ENCODE measurements around the gene SLC4A2. TPM values are rescaled to one million over a fixed set of nuclear protein-coding genes. Genes with fewer than 3 reads are reported as not detected.

The SLC4A2 gene, protein sequence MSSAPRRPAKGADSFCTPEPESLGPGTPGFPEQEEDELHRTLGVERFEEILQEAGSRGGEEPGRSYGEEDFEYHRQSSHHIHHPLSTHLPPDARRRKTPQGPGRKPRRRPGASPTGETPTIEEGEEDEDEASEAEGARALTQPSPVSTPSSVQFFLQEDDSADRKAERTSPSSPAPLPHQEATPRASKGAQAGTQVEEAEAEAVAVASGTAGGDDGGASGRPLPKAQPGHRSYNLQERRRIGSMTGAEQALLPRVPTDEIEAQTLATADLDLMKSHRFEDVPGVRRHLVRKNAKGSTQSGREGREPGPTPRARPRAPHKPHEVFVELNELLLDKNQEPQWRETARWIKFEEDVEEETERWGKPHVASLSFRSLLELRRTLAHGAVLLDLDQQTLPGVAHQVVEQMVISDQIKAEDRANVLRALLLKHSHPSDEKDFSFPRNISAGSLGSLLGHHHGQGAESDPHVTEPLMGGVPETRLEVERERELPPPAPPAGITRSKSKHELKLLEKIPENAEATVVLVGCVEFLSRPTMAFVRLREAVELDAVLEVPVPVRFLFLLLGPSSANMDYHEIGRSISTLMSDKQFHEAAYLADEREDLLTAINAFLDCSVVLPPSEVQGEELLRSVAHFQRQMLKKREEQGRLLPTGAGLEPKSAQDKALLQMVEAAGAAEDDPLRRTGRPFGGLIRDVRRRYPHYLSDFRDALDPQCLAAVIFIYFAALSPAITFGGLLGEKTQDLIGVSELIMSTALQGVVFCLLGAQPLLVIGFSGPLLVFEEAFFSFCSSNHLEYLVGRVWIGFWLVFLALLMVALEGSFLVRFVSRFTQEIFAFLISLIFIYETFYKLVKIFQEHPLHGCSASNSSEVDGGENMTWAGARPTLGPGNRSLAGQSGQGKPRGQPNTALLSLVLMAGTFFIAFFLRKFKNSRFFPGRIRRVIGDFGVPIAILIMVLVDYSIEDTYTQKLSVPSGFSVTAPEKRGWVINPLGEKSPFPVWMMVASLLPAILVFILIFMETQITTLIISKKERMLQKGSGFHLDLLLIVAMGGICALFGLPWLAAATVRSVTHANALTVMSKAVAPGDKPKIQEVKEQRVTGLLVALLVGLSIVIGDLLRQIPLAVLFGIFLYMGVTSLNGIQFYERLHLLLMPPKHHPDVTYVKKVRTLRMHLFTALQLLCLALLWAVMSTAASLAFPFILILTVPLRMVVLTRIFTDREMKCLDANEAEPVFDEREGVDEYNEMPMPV
- total RNA-seq = 69.2 and 82.3 TPM in 2 replicates

DNA sequence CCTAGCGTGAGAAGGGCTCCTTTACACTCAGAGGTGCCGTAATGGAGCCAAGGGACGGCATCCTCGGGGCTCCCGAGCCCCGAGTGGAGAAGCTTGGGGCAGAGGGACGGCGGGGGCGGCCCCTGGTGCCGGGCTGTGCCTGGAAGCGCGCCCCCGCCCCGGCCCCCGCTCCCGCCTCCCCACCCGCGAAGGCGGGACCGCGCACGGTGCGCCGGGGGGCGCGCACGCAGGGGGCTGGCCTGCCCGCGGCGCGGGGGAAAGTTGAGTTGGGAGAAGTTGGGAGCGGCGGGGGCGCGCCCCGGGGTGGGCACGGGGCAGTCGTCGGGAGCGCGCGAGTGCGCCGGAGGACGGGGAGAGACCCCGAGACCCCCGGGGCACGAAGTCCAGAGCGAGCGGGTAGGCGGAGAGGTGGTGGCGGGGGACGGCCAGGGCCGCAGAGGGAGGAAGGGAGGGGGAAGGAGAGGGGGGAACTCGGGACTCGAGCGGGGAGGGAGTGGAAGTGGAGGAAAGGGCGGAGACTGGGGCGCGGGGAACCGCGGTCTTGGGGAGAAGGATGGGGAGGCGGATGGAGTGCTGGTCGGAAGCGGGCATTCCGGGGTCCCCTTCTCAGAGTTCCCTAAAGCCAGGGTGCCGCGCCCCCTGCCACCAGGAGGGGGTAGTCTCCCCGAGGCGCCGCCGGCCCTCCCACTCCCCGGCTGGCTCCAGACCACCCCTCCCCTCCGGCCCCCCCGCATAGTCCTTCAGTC is at the start of gene SLC4A2:
Gene SLC4A2 (plus strand): TSS at position 223 of the 746 bp plus-strand sequence. CDS start 2,399 bp downstream, outside the sequence.

DNA sequence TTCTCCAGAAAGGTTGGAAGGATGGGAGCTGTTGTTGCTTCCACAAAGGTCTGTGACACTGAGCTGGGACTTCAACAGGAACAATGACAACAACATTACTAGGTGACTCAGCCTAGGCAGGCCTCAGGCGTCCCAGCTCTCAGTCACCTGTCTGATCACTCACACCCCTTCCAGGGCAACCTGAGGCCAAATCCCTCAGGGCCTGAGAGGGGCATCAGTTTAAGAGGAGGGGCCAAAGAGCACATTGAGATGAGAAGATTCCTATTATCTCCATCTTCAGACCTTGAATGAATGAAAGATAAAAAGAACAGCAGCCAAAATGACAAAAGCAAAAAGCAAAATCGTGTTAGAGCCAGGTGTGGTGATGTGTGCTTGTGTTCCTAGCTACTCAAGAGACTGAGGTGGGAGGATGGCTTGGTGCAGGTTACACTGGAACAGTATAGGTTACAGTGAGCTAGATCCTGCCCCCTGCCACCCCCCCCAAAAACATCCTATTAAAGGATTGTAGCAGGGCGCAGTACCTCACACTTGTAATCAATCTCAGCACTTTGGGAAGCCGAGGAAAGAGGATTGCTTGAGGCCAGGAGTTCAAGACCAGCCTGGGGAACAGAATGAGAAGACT is 34.8 kb upstream of the SLC4A2 start, which contains the start of gene ATG9B:
Gene ATG9B (minus strand): TSS at position 60 of the 622 bp plus-strand sequence. CDS start 71 bp downstream, outside the sequence.

DNA sequence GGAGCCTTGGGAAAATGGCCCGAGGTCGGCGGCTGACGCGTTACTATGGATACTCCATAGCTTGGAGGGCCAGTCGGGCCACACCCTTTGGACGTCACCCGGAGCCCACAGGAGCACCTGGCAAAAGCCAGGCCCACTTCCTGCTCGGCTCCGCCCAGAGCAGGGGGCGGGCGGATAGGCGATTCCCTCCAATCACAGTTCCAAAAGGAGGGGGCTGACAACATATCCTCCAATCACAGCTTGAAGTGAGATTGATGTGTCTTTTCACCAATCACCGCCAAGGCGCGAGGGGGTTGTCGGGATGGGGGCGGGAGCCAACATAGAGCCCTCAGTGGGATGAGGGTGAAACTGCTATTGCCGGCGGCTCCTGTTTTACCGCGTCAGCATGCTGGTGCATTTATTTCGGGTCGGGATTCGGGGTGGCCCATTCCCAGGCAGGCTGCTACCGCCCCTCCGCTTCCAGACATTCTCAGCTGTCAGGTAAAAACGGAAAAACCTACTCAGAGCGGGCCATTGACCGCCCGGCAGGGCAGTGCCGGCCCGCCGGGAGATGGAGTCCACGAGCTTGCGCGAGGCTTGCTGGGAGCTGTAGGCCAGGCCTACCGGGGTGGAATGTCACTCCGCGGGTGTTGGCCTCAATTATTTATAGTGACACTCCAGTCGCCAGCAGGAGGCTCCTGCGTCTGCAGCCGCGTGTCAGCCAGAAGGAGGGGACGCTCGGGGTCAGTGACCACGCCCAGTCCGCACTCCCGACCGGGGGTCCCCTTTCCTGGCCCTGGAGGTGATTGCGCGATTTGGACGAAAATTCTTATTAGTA is 31.1 kb upstream of the SLC4A2 start, which contains the start of gene ABCB8:
Gene ABCB8 (plus strand): TSS at position 320 of the 817 bp plus-strand sequence. CDS start 66 bp downstream, at position 386.

GRCh38 chr7:151047976-151048815 is 11.2 kb upstream of the SLC4A2 start, which contains the start of gene ASIC3:
ASIC3 (plus strand) TSS chr7:151048531; CDS start chr7:151048886, 355 bp downstream.

GRCh38 chr7:151057506-151057988 is 1.8 kb upstream of the SLC4A2 start, which contains the start of gene CDK5:
CDK5 (minus strand) TSS chr7:151057897; CDS start chr7:151057848, 49 bp downstream.

DNA sequence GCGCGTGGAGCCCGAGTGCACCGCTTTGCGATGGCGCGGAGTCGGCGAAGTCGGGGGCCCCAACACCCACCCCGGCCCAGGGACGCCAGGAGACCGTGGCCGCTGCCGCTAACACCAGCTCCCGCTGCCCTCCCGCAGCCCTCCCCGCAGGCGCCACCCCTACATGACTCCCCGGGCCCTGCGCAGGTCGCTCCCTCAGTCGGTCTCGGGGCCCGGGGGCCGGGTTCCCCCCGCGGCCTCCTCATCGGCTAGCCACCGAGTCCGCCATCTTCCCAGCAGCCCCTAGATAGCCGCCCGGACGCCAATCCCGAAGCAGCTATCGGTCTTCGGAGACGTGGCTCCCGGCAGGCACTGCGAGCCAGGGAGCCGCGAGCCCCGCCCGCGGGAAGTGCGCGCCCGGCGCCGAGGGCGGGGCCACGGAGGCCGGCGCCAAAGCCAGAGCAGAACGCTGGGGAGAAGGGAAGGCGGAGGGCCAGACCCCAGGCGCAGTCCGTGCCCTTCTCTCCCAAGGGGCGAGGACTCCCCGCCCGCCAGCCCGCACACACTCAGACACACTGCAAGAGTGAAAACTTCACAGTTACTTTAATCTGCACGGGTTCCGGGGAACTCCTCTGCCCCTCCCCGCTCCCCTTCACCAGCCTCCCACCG is 21.3 kb downstream of the SLC4A2 start, which contains the start of gene FASTK:
Gene FASTK (minus strand): TSS at position 288 of the 648 bp plus-strand sequence. CDS start 43 bp downstream, at position 245.

GRCh38 chr7:151083071-151083823 is 23.9 kb downstream of the SLC4A2 start, which contains the start of gene TMUB1:
TMUB1 (minus strand) TSS chr7:151083493; CDS start chr7:151082563, 930 bp downstream.

DNA sequence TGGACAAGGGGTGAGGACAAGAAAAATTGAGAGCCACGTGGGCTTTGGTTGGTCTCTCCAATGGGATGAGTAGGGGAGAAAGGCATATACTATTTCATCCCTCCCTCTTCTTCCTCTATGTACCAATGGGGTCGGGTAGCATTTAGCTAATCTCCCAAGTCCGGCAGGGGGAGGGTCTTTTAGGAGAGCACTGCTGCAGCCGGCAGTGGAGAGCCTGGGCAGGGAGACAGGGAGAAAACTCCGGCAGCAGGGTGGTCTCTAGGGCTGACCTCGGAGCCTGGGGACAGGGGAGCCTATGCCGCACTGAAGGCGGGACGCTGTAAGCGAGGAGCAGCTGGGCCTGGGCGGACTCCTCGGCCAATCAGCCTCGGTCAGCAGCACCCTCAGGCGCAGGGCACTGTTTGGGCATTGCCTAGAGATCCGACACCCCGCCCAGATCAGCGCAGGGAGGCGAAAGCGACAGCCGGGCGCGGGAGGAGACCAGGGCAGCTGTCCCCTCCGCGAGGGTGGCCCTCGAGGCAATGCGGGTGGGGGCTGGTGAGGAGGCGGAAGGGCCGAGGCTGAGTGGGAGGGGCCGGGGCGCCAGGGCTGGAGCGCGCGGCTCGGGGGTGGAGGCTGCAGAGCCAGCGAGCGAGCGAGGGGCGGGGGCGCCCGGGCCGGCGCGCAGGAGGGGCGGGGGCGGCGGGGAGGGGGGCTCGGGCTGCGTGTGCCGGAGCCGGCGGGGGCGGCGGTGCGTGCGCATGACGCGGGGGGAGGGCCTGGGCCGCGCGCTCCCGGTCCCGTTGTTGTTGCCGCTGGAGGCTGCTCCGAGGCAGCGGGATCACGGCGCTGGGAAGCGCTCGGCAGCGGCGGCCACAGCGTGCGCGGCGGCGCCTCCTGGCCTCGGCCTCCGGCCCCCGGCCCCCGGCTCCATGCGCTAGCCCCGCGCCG is 26.6 kb downstream of the SLC4A2 start, which contains the start of gene AGAP3:
Gene AGAP3 (plus strand): TSS at position 785 of the 930 bp plus-strand sequence. CDS start 267 bp downstream, outside the sequence.

Other genes with a start within 250 kb of the SLC4A2 start
- not detected in 2 replicates for gene AOC1, start 207.1 kb upstream of the SLC4A2 start, total RNA-seq
- 0.16 TPM in 1 of 2 replicates, not detected in the other for gene KCNH2, start 81.3 kb upstream of the SLC4A2 start, total RNA-seq
- gene NOS3, start 68.6 kb upstream of the SLC4A2 start, total RNA-seq = 1.5 and 3.9 TPM in 2 replicates
- gene ATG9B, start 35.1 kb upstream of the SLC4A2 start, total RNA-seq = under 0.01 and 0.16 TPM in 2 replicates
- gene ABCB8, start 31.1 kb upstream of the SLC4A2 start, total RNA-seq = 33.9 and 37.3 TPM in 2 replicates
- 0.12 and 0.16 TPM in 2 replicates for gene ASIC3, start 11.1 kb upstream of the SLC4A2 start, total RNA-seq
- gene CDK5, start 1.7 kb upstream of the SLC4A2 start, total RNA-seq = 12.2 and 12.4 TPM in 2 replicates
- gene FASTK, start 21.2 kb downstream of the SLC4A2 start, total RNA-seq = 134 and 135 TPM in 2 replicates
- gene TMUB1, start 23.9 kb downstream of the SLC4A2 start, total RNA-seq = 18.3 and 24.5 TPM in 2 replicates
- gene AGAP3, start 26.9 kb downstream of the SLC4A2 start, total RNA-seq = 42.9 and 73.5 TPM in 2 replicates
- gene GBX1, start 108.1 kb downstream of the SLC4A2 start, total RNA-seq = not detected in 2 replicates
- gene ASB10, start 127.7 kb downstream of the SLC4A2 start, total RNA-seq = not detected in 2 replicates
- gene H2BK1, start 150.9 kb downstream of the SLC4A2 start, total RNA-seq = not detected in 2 replicates
- 56.0 and 57.3 TPM in 2 replicates for gene ABCF2, start 167.6 kb downstream of the SLC4A2 start, total RNA-seq
- gene CHPF2, start 172.9 kb downstream of the SLC4A2 start, total RNA-seq = 94.7 and 105 TPM in 2 replicates
- 46.2 and 52.7 TPM in 2 replicates for gene SMARCD3, start 189.1 kb downstream of the SLC4A2 start, total RNA-seq